Colon (tissue), 2 donors: ENCODE measurements around the gene CT47A1.
"Not testable (repeated sequence)": the region's sequence is repeated elsewhere in the genome, so short reads cannot be mapped to it uniquely, and the experiment has no call there.

Experiments used
- FAIRE-seq: peaks from 2 replicates; lab custom pipeline; 2012; peaks lifted over from hg19 to GRCh38; lab: Jason Lieb, UNC
- donor health status: control.
- donor health status: control.

CT47A1 gene

DNA sequence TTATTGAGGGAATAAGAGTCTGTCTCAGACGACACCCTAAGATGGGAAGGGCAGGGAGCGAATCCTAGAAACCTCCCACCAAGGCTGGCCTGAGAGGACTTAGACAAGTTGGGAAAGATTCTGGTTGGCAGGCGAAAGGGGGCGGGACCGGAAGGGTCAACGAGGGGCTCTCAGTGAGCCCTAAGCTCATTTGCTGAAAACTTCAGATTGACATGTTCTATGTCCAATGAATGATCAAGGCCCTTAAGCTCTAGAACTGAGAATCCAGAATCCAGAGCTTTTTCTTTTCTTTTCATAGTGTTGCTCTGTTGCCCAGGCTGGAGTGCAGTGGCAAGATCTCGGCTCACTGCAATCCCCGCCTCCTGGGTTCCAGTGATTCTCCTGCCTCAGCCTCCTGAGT is at the start of gene CT47A1:
Gene CT47A1, minus strand, starts transcription at position 101 of the 400 bp plus-strand sequence. CDS start 231 bp downstream, outside the sequence.
- FAIRE-seq = not testable (repeated sequence)

DNA sequence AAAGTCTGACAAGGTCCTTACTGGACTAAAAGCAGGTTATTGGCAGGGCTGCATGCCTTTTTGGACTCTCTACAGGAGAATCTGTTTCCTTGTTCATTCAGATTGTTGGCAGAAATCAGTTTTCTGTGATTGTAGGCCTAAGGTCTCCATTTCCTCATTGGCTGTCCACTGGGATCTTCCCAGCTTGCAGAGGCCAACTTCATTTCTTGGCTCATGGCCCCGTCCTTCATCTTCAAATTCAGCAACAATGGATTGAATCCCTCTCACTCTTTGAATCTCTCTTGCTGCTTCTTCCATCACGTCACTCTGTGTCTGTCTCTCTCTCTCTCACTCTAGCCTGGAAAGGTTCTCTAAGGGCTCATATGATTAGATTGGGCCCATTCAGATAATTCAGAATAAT is 47.0 kb upstream of the CT47A1 start:
- no peak for FAIRE-seq

DNA sequence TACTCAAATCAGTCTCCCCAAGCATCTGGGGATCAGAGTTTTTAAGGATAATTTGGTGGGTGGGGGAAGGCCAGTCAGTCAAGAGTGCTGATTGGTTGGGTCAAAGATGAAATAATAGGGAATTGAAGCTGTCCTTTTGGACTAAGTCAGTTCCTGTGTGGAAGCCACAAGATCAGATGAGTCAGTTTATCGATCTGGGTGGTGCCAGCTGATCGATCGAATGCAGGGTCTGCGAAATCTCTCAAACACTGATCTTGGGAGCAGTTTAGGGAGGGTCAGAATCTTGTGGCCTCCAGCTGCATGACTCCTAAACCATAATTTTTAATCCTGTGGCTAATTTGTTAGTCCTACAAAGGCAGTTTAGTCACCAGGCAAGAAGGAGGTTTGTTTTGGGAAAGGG is 44.5 kb upstream of the CT47A1 start:
- FAIRE-seq = no peak

DNA sequence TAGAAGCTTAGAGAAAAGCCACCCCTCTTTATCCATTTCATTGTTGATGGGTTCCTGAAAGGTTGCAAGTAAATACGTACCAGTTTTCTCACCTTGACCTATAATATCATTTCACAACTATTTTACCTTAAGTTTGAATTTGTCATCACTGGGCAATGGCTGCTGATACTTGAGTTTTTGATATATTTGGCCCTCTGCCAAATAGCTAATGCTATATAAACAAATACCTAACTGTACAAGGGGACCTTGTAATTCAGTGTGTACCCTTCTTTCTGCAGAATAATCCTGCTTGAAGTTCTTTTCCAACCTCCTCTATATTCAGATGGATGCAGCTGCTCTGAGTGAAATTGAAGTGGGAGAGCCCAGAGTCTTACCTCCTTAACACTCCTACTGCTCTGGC is 42.9 kb upstream of the CT47A1 start:
- no peak for FAIRE-seq

DNA sequence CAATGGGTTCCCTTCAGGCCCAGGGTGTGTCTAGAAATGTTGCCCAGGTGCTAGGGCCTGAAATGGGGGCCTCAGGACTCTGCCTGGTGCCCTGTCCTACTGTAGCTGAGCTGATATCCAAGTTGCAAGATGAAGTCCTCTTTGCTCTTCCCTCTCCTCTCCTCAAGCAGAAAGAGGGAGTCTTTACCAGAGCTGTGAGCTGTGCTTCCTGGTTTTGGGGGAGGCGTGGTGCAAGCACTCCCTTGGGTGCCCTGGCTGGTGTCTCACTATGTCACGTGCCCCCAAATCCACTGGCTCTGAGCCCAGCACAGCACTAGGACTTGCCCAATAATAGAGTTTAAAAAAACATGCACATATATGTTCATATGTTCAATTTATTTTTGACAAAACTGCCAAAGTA is 29.3 kb upstream of the CT47A1 start:
- no peak for FAIRE-seq

DNA sequence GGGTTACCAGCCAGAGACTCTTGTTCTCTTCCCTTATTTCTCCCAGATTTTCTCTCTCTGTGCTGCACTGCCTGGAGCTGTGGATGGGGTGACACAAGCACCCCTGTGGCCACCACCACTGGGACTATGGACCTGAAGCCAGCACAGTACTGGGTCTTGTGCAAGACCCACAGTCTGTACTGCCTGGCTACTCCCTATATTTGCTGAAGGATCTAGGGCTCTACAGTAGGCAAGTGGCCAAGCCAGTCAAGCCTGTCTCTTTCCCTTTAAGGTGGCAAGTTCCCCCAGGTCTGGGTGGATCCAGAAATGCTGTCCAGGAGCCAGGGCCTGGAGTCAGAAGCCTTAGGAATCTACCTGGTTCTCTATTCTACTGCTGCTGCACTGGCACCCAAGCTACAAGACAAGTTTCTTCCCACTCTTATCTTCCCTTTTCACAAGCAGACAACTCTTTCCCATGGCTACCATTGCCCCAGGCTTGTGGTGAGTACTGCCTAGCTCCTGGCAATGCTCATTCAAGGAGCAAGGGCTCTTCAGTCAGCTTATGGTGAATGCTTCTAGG is 28.4 kb upstream of the CT47A1 start:
- no peak for FAIRE-seq

DNA sequence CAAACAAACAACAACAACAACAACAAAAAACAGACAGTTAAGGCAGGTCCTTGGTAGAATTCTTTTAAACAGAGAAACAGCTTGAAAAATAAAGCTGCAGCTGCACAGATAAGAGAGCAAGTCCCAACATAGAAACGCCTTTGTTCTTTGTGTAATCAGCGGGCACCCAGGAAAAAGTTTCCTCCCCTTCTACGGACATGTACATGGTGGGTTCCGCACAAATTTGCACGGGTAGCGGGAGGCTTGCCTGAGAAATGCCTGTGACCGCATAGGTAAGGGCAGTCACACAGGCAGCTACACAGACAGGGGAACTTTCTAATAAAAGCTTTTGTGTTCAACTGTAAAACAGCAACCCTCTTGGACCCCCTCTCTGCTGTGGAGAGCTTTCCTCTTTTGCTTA is 25.7 kb upstream of the CT47A1 start:
- no peak for FAIRE-seq

DNA sequence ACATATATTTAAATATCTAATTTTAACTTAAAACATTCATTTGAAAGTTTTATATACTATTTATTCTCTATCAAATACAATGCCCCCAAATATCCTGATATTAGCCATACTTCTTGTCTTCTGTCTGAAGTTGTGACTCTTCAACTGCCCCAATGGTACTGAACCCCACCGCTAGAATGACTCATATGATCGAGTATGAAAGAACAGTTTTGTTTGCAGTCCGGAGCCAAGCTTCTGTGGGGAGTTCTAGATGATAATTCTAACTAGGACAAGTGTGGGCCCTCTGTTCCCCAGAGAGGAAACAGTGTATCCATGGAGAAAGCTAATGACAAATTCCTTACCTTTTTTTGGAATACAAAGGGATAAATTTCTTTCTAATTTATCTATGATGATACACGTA is 24.7 kb upstream of the CT47A1 start:
- peak; percentile 10 for FAIRE-seq

DNA sequence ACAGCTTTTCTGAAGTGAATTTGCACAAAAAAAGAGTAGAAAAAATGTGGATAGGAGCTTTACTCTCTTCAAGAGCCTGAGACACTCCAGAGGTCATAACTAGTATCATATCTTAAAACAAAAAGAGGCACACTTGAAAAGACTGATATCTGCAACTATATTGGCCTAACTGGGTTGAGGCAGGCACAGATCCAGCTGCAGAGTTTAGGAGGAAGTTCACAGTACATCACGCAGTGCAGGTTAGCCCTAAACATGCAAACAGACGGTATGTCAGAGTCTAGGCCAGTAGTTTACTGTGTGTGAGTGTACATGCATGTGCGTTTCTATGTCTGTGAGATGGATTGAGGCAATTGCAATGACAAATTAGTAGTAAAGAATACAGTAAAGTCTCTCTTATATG is 24.2 kb upstream of the CT47A1 start:
- no peak for FAIRE-seq

DNA sequence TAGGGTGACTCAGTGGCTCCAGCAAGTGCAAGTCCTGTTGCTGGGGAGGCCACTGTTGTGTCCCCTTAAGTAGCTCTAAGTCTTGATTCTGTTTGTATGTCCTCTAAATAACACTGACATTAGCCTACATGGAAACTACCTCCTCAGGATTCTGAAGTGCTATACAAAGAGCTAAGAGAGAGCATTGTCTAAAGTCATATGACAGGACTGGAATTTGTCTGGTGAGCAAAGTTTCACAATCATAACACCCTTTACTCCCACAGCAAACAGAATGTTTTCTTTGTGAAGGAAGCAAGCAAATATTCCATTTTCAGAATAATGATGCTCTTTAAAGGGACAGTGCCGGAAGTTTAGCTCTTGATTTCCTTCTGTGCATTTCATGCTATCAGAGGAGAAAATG is 23.4 kb upstream of the CT47A1 start:
- no peak for FAIRE-seq

DNA sequence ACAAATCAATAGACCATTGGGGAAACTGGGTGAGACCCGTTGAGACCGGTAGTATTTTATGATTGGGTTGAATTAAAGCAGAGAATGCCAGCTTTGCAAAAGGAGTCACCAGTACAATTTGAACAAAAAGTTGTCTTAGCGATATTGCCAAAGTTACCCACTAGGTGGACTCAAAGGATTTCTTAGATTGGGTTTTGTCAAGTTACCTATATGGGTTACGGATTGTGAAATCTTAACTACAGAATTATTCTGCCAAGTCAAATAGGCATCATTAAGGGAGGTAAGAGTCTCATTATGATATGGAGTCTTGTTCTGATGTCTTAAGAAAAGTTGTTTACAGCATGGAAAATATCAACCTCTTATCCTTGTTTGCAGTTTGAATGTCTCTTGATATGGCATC is 15.0 kb upstream of the CT47A1 start:
- no peak for FAIRE-seq

DNA sequence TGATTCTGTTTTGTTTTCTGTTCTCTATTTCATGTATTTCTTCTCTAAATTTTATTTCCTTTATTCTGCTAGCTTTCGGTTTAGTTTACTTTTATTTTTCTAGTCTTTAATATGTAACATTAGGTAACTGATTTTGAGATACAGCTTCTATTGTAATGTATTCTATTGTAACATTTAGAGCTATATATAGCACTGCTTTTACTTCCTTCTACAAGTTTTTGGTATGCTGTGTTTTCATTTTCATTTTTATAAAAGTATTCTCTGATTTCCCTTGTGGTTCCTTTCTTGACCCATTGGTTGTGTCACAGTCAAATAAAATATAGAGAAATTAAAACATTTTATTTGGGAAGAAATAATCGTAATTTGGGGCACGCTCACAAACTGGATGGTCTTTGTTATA is 13.9 kb upstream of the CT47A1 start:
- FAIRE-seq = no peak

DNA sequence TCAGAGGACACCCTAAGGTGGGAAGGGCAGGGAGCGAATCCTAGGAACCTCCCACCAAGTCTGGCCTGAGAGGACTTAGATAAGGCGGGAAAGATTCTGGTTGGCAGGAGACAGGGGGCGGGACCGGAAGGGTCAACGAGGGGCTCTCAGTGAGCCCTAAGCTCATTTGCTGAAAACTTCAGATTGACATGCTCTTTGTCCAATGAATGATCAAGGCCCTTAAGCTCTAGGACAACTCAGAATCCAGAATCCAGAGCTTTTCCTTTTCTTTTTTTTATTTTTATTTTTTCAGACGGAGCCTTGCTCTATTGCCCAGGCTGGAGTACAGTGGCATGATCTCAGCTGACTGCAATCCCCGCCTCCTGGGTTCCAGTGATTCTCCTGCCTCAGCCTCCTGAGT is 29.1 kb downstream of the CT47A1 start, which contains the start of gene CT47A7:
Gene CT47A7, minus strand, starts transcription at position 101 of the 400 bp plus-strand sequence. CDS start 255 bp downstream, outside the sequence.
- not testable (repeated sequence) for FAIRE-seq
